ENCODE results near the gene ACTA1.

ACTA1 gene

GRCh38 chr1:229392936-229393335, 41.0 kb downstream of the ACTA1 start:
- no peak for DNase-seq (ENCODE audit: low spot score)
- in situ Hi-C loops (cut with MboI; ENCODE audit: low sequenced_read_pairs, unreplicated experiment): no loop called here
- no peak for TF ChIP-seq CTCF (IDR thresholded peaks at IDR 0.05; ENCODE audit: borderline replicate concordance, control extremely low read depth, extremely low read depth, insufficient read depth, missing control alignments)

DNA sequence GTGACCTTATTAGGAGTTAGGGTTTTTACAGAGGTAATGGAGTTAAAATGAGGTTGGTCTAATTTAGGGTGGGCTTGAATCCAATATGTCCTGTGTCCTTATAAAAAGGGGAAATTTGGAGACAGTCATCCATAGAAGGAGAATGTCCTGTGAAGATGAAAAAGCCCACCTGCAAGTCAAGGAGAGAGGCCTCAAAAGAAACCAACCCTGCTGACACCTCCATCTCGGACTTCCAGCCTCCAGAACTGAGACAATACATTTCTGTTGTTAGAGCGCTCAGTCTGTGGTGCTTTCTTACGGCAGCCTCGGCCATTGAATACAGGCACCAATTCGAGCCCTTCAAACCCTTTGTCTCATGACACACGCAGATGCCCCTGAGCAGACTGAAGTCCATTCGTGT, 43.8 kb downstream of the ACTA1 start:
- DNase-seq (ENCODE audit: low spot score): no peak
- no peak for TF ChIP-seq CTCF (IDR thresholded peaks at IDR 0.05; ENCODE audit: borderline replicate concordance, control extremely low read depth, extremely low read depth, insufficient read depth, missing control alignments)
- in situ Hi-C loops (cut with MboI; ENCODE audit: low sequenced_read_pairs, unreplicated experiment): no loop called here

DNA sequence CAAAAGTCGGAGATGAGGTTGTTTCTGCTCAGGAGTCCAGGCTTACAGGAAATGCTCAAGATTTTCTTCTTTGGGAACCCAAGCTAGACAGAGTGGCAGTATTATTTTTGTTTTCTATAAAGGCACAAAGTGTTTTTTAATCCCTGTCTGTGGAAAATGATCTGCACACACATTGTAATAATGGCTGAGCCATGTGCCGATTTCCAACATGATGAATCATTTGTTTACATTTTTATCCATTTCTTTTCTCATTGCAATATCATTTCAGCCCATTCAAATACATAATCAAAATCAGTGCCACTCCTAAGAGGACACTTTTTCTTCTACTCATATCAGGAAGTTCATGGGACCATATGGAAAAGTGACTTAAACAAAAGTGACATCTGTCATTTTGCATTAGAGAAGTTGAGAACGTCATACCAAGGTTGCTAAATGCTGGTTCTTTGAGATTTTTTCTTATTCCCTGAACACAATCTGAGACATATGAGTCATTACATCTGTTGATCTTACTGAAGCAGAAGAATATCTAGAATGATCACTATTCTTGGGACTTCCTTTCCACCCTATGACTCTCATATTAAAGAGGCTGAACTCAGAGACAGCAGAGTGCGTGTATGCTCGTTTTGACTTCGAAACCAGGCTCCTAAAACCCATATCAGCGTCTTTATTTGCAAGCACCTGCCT, 44.9 kb downstream of the ACTA1 start:
- TF ChIP-seq CTCF (IDR thresholded peaks at IDR 0.05; ENCODE audit: borderline replicate concordance, control extremely low read depth, extremely low read depth, insufficient read depth, missing control alignments): no peak
- in situ Hi-C loops (cut with MboI; ENCODE audit: low sequenced_read_pairs, unreplicated experiment): no loop called here
- no peak for DNase-seq (ENCODE audit: low spot score)

- TF ChIP-seq CTCF (IDR thresholded peaks at IDR 0.05; ENCODE audit: borderline replicate concordance, control extremely low read depth, extremely low read depth, insufficient read depth, missing control alignments): no peak
- DNase-seq (ENCODE audit: low spot score): no peak
- in situ Hi-C loops (cut with MboI; ENCODE audit: low sequenced_read_pairs, unreplicated experiment): no loop called here
Observed at GRCh38 chr1:229385853-229386456, 47.9 kb downstream of the ACTA1 start.

- in situ Hi-C loops (cut with MboI; ENCODE audit: low sequenced_read_pairs, unreplicated experiment): no loop called here
- TF ChIP-seq CTCF (IDR thresholded peaks at IDR 0.05; ENCODE audit: borderline replicate concordance, control extremely low read depth, extremely low read depth, insufficient read depth, missing control alignments): no peak
- no peak for DNase-seq (ENCODE audit: low spot score)
Observed at GRCh38 chr1:229384822-229385221, 49.1 kb downstream of the ACTA1 start.

- no peak for DNase-seq (ENCODE audit: low spot score)
- in situ Hi-C loops (cut with MboI; ENCODE audit: low sequenced_read_pairs, unreplicated experiment): no loop called here
- TF ChIP-seq CTCF (IDR thresholded peaks at IDR 0.05; ENCODE audit: borderline replicate concordance, control extremely low read depth, extremely low read depth, insufficient read depth, missing control alignments): no peak
Observed at GRCh38 chr1:229383961-229384360, 49.9 kb downstream of the ACTA1 start.

Data from GM13976 (cell line).